OCI-LY1 (cell line): ENCODE data around the gene ALPK3.

Source experiments
- CTCF ChIP-seq: fragments of 200-600 bp; sonication (generic), shearing (Covaris generic); IDR thresholded peaks from 2 replicates; pipeline ENCODE4 v1.5.1; 2017; ENCODE audit warnings: mild to moderate bottlenecking, antibody characterized with exemption, low read length, moderate library complexity, mixed read lengths
- EZH2 ChIP-seq: fragments of 200-600 bp; sonication (generic), shearing (Covaris generic); IDR thresholded peaks from 2 replicates; pipeline ENCODE4 v1.8.0; 2017; ENCODE audit warnings: borderline replicate concordance, mixed run types, mild to moderate bottlenecking, antibody characterized with exemption, low read length, moderate library complexity, mixed read lengths

- TF ChIP-seq CTCF (no peak), EZH2 (no peak)
These were observed 35.1 kb downstream of the ALPK3 start for GRCh38 chr15:84852212-84852611.
